ENCODE data around the gene USP10.

USP10 gene

GRCh38 chr16:84658690-84659089 lies 41.1 kb upstream of the USP10 start:
- 92% methylated on average over 11 of the region's 11 CpGs for WGBS
- Histone ChIP-seq H3K9me3 (ENCODE audit: control insufficient read depth, low read length) (no peaks in the 10 kb centered on the region), H2BK12ac (ENCODE audit: low read length in 2 of 2) (no peak overlapping the region)

GRCh38 chr16:84659656-84660300 lies 40.0 kb upstream of the USP10 start:
- H2AK5ac ChIP-seq (ENCODE audit: low read length, severe bottlenecking): no peak overlapping the region
- H2BK5ac ChIP-seq (ENCODE audit: low read depth, low read length, poor library complexity, severe bottlenecking): no peak overlapping the region
- H3K4ac ChIP-seq (ENCODE audit: low read depth in 1 of 2, low read length in 2 of 2): no peak overlapping the region
- H3K9me3 ChIP-seq (ENCODE audit: control insufficient read depth, low read length): no peaks in the 10 kb centered on the region
- H3K18ac ChIP-seq (ENCODE audit: low read depth in 1 of 2, low read length in 2 of 2): no peak overlapping the region
- H3K14ac ChIP-seq (ENCODE audit: low read length in 2 of 2): no peak overlapping the region
- no peak overlapping the region for H3K4me2 ChIP-seq (ENCODE audit: low read length, poor library complexity, severe bottlenecking)
- no peak overlapping the region for H3K27ac ChIP-seq (ENCODE audit: low read length, poor library complexity, severe bottlenecking)
- no peak overlapping the region for H2BK15ac ChIP-seq (ENCODE audit: low read depth, poor library complexity, severe bottlenecking)
- no peak overlapping the region for H2BK120ac ChIP-seq (ENCODE audit: low read depth, low read length)
- H4K8ac ChIP-seq (ENCODE audit: low read length): peak overlapping the region; percentile 45
- H3K36me3 ChIP-seq (ENCODE audit: control insufficient read depth in 1 of 2, insufficient read depth in 2 of 2, low read depth in 1 of 2, low read length in 2 of 2): peaks cover 75 to 86% of the 10 kb centered on the region in 2 experiments
- H3K4me1 ChIP-seq (ENCODE audit: control insufficient read depth, insufficient read depth, low read depth, low read length): peaks cover 11% of the 10 kb centered on the region
- DNase-seq: no peak
- no peak overlapping the region for H2AFZ ChIP-seq (ENCODE audit: low read depth, low read length)
- H3K27me3 ChIP-seq (ENCODE audit: control insufficient read depth in 1 of 2, insufficient read depth in 1 of 2, low read length in 2 of 2): no peaks in the 10 kb centered on the region
- H2BK12ac ChIP-seq (ENCODE audit: low read length in 2 of 2): no peak overlapping the region
- no peak overlapping the region for H3K4me3 ChIP-seq (ENCODE audit: insufficient read depth in 1 of 2, low read depth in 1 of 2, low read length in 2 of 2)
- 96% methylated on average over 27 of the region's 27 CpGs for WGBS
- no peak overlapping the region for H3K9ac ChIP-seq (ENCODE audit: low read length)
- H3K23ac ChIP-seq (ENCODE audit: low read length in 2 of 2): no peak overlapping the region
- H3K79me1 ChIP-seq (replicated peaks; ENCODE audit: low read length, poor library complexity, severe bottlenecking): peaks cover 53% of the 10 kb centered on the region
- H4K91ac ChIP-seq (ENCODE audit: low read length): no peak overlapping the region

More at GRCh38 chr16:84658690-84659089, 41.1 kb upstream of the USP10 start:
- peaks cover 11% of the 10 kb centered on the region for H3K4me1 ChIP-seq (ENCODE audit: control insufficient read depth, insufficient read depth, low read depth, low read length)
- no peak overlapping the region for H3K23ac ChIP-seq (ENCODE audit: low read length in 2 of 2)
- H3K27ac ChIP-seq (ENCODE audit: low read length, poor library complexity, severe bottlenecking): no peak overlapping the region
- H2BK120ac ChIP-seq (ENCODE audit: low read depth, low read length): no peak overlapping the region
- H4K91ac ChIP-seq (ENCODE audit: low read length): no peak overlapping the region
- no peak overlapping the region for H2AFZ ChIP-seq (ENCODE audit: low read depth, low read length)
- no peak overlapping the region for H3K4me2 ChIP-seq (ENCODE audit: low read length, poor library complexity, severe bottlenecking)
- no peaks in the 10 kb centered on the region for H3K27me3 ChIP-seq (ENCODE audit: control insufficient read depth in 1 of 2, insufficient read depth in 1 of 2, low read length in 2 of 2)
- H3K4ac ChIP-seq (ENCODE audit: low read depth in 1 of 2, low read length in 2 of 2): no peak overlapping the region
- peaks cover 47% of the 10 kb centered on the region for H3K79me1 ChIP-seq (replicated peaks; ENCODE audit: low read length, poor library complexity, severe bottlenecking)
- H3K36me3 ChIP-seq (ENCODE audit: control insufficient read depth in 1 of 2, insufficient read depth in 2 of 2, low read depth in 1 of 2, low read length in 2 of 2): peaks cover 74 to 82% of the 10 kb centered on the region in 2 experiments
- no peak overlapping the region for H3K4me3 ChIP-seq (ENCODE audit: insufficient read depth in 1 of 2, low read depth in 1 of 2, low read length in 2 of 2)
- DNase-seq: no peak
- H4K8ac ChIP-seq (ENCODE audit: low read length): no peak overlapping the region
- no peak overlapping the region for H3K9ac ChIP-seq (ENCODE audit: low read length)
- no peak overlapping the region for H3K18ac ChIP-seq (ENCODE audit: low read depth in 1 of 2, low read length in 2 of 2)
- no peak overlapping the region for H3K14ac ChIP-seq (ENCODE audit: low read length in 2 of 2)
- no peak overlapping the region for H2BK15ac ChIP-seq (ENCODE audit: low read depth, poor library complexity, severe bottlenecking)
- no peak overlapping the region for H2BK5ac ChIP-seq (ENCODE audit: low read depth, low read length, poor library complexity, severe bottlenecking)
- no peak overlapping the region for H2AK5ac ChIP-seq (ENCODE audit: low read length, severe bottlenecking)

- WGBS: 92% methylated on average over 7 of the region's 7 CpGs
- no peaks in the 10 kb centered on the region for H3K27me3 ChIP-seq (ENCODE audit: control insufficient read depth in 1 of 2, insufficient read depth in 1 of 2, low read length in 2 of 2)
- H3K23ac ChIP-seq (ENCODE audit: low read length in 2 of 2): no peak overlapping the region
- H2AFZ ChIP-seq (ENCODE audit: low read depth, low read length): no peak overlapping the region
- H3K18ac ChIP-seq (ENCODE audit: low read depth in 1 of 2, low read length in 2 of 2): no peak overlapping the region
- peak overlapping the region; percentile 29 for H3K9ac ChIP-seq (ENCODE audit: low read length)
- no peak overlapping the region for H3K27ac ChIP-seq (ENCODE audit: low read length, poor library complexity, severe bottlenecking)
- H3K9me3 ChIP-seq (ENCODE audit: control insufficient read depth, low read length): no peaks in the 10 kb centered on the region
- no peak overlapping the region for H4K91ac ChIP-seq (ENCODE audit: low read length)
- H3K36me3 ChIP-seq (ENCODE audit: control insufficient read depth in 1 of 2, insufficient read depth in 2 of 2, low read depth in 1 of 2, low read length in 2 of 2): peaks cover 84 to 92% of the 10 kb centered on the region in 2 experiments
- no peak for DNase-seq
- H3K4me2 ChIP-seq (ENCODE audit: low read length, poor library complexity, severe bottlenecking): no peak overlapping the region
- H3K79me1 ChIP-seq (replicated peaks; ENCODE audit: low read length, poor library complexity, severe bottlenecking): peaks cover 54% of the 10 kb centered on the region
- no peak overlapping the region for H3K4me3 ChIP-seq (ENCODE audit: insufficient read depth in 1 of 2, low read depth in 1 of 2, low read length in 2 of 2)
- no peak overlapping the region for H2BK5ac ChIP-seq (ENCODE audit: low read depth, low read length, poor library complexity, severe bottlenecking)
- no peak overlapping the region for H2BK12ac ChIP-seq (ENCODE audit: low read length in 2 of 2)
- no peak overlapping the region for H4K8ac ChIP-seq (ENCODE audit: low read length)
- H2AK5ac ChIP-seq (ENCODE audit: low read length, severe bottlenecking): no peak overlapping the region
- peaks cover 11% of the 10 kb centered on the region for H3K4me1 ChIP-seq (ENCODE audit: control insufficient read depth, insufficient read depth, low read depth, low read length)
- H3K4ac ChIP-seq (ENCODE audit: low read depth in 1 of 2, low read length in 2 of 2): no peak overlapping the region
- no peak overlapping the region for H3K14ac ChIP-seq (ENCODE audit: low read length in 2 of 2)
- no peak overlapping the region for H2BK120ac ChIP-seq (ENCODE audit: low read depth, low read length)
- no peak overlapping the region for H2BK15ac ChIP-seq (ENCODE audit: low read depth, poor library complexity, severe bottlenecking)
These were observed 38.8 kb upstream of the USP10 start for GRCh38 chr16:84660973-84661372.

DNA sequence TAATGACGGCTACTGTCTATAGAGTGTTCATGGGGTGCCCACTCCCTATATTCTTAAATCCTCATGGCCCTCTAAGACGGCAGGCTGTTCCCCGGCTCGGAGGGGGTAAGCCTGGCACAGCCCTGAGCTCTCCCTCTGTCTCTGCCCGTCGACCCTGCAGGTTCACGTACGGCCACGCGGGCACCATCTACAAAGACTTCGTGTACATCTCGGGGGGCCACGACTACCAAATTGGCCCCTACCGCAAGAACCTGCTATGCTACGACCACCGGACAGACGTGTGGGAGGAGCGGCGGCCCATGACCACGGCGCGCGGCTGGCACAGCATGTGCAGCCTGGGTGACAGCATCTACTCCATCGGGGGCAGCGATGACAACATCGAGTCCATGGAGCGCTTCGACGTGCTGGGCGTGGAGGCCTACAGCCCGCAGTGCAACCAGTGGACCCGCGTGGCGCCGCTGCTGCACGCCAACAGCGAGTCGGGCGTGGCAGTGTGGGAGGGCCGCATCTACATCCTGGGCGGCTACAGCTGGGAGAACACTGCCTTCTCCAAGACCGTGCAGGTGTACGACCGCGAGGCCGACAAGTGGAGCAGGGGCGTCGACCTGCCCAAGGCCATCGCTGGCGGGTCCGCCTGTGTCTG lies 38.3 kb upstream of the USP10 start:
- H2BK12ac ChIP-seq (ENCODE audit: low read length in 2 of 2): no peak overlapping the region
- no peak overlapping the region for H3K4me2 ChIP-seq (ENCODE audit: low read length, poor library complexity, severe bottlenecking)
- no peak overlapping the region for H4K91ac ChIP-seq (ENCODE audit: low read length)
- H3K9ac ChIP-seq (ENCODE audit: low read length): no peak overlapping the region
- H2AK5ac ChIP-seq (ENCODE audit: low read length, severe bottlenecking): no peak overlapping the region
- no peak overlapping the region for H3K14ac ChIP-seq (ENCODE audit: low read length in 2 of 2)
- H2AFZ ChIP-seq (ENCODE audit: low read depth, low read length): no peak overlapping the region
- H3K4me3 ChIP-seq (ENCODE audit: insufficient read depth in 1 of 2, low read depth in 1 of 2, low read length in 2 of 2): no peak overlapping the region
- H3K9me3 ChIP-seq (ENCODE audit: control insufficient read depth, low read length): no peaks in the 10 kb centered on the region
- no peak overlapping the region for H2BK15ac ChIP-seq (ENCODE audit: low read depth, poor library complexity, severe bottlenecking)
- no peak overlapping the region for H4K8ac ChIP-seq (ENCODE audit: low read length)
- H3K18ac ChIP-seq (ENCODE audit: low read depth in 1 of 2, low read length in 2 of 2): no peak overlapping the region
- H2BK5ac ChIP-seq (ENCODE audit: low read depth, low read length, poor library complexity, severe bottlenecking): no peak overlapping the region
- H3K79me1 ChIP-seq (replicated peaks; ENCODE audit: low read length, poor library complexity, severe bottlenecking): peaks cover 59% of the 10 kb centered on the region
- H3K27ac ChIP-seq (ENCODE audit: low read length, poor library complexity, severe bottlenecking): no peak overlapping the region
- no peak overlapping the region for H3K4ac ChIP-seq (ENCODE audit: low read depth in 1 of 2, low read length in 2 of 2)
- H3K36me3 ChIP-seq (ENCODE audit: control insufficient read depth in 1 of 2, insufficient read depth in 2 of 2, low read depth in 1 of 2, low read length in 2 of 2): peaks cover 89 to 98% of the 10 kb centered on the region in 2 experiments
- H3K23ac ChIP-seq (ENCODE audit: low read length in 2 of 2): no peak overlapping the region
- H3K4me1 ChIP-seq (ENCODE audit: control insufficient read depth, insufficient read depth, low read depth, low read length): peaks cover 11% of the 10 kb centered on the region
- DNase-seq: no peak
- no peak overlapping the region for H2BK120ac ChIP-seq (ENCODE audit: low read depth, low read length)
- WGBS: 96% methylated on average over 51 of the region's 51 CpGs
- no peaks in the 10 kb centered on the region for H3K27me3 ChIP-seq (ENCODE audit: control insufficient read depth in 1 of 2, insufficient read depth in 1 of 2, low read length in 2 of 2)

Measured in mesenchymal stem cell (in vitro differentiated cells and primary cell).